AG20443 (cell line): Measurements from ENCODE around the gene MUC4.

ENCODE experiments used
- DNase-seq: peaks from one replicate; pipeline ENCODE4 v3.0.0; 2012; ENCODE audit warnings: low spot score, mixed read lengths

The MUC4 gene, protein sequence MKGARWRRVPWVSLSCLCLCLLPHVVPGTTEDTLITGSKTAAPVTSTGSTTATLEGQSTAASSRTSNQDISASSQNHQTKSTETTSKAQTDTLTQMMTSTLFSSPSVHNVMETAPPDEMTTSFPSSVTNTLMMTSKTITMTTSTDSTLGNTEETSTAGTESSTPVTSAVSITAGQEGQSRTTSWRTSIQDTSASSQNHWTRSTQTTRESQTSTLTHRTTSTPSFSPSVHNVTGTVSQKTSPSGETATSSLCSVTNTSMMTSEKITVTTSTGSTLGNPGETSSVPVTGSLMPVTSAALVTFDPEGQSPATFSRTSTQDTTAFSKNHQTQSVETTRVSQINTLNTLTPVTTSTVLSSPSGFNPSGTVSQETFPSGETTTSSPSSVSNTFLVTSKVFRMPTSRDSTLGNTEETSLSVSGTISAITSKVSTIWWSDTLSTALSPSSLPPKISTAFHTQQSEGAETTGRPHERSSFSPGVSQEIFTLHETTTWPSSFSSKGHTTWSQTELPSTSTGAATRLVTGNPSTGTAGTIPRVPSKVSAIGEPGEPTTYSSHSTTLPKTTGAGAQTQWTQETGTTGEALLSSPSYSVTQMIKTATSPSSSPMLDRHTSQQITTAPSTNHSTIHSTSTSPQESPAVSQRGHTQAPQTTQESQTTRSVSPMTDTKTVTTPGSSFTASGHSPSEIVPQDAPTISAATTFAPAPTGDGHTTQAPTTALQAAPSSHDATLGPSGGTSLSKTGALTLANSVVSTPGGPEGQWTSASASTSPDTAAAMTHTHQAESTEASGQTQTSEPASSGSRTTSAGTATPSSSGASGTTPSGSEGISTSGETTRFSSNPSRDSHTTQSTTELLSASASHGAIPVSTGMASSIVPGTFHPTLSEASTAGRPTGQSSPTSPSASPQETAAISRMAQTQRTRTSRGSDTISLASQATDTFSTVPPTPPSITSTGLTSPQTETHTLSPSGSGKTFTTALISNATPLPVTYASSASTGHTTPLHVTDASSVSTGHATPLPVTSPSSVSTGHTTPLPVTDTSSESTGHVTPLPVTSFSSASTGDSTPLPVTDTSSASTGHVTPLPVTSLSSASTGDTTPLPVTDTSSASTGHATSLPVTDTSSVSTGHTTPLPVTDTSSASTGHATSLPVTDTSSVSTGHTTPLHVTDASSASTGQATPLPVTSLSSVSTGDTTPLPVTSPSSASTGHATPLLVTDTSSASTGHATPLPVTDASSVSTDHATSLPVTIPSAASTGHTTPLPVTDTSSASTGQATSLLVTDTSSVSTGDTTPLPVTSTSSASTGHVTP (N-terminal part only)

DNA sequence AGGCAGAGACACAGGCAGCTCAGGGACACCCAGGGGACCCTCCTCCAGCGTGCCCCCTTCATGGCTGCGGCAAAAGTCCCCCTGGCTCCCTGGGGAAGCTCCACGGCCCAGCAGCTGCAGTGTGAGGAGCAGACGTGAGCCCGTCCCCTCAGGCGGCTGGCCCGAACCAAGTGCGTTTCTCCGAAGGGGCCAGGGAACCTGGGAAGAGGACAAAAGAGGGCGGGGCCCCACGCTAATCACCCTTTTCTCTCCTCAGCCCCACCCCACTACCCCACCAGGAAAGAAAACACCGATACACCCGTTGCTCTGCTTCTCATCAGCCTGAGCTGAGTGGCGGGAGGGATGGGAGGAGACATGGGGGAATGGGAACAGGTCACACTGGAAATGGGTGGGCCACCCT, at the start of gene MUC4:
Gene MUC4, minus strand, starts transcription at position 174 of the 400 bp plus-strand sequence. Its CDS starts 112 bp downstream, at position 62.
- DNase-seq = no peak

DNA sequence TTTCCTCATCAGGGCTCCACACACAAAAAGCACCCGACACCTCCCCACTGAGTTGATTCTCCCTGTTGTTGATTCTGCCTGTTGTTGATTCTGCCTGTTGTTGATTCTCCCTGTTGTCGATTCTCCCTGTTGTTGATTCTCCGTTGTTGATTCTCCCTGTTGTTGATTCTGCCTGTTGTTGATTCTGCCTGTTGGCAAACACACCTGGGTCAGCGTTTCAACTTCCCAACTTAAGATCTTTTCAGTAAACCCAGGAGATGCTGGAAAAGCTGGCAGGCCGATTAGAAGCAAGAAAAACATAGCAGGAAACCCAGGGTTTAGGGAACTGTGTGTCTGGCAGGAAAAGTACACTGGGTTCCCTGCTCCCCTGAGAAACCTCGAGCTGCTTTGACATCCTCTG, 48.7 kb upstream of the MUC4 start:
- DNase-seq = no peak

DNA sequence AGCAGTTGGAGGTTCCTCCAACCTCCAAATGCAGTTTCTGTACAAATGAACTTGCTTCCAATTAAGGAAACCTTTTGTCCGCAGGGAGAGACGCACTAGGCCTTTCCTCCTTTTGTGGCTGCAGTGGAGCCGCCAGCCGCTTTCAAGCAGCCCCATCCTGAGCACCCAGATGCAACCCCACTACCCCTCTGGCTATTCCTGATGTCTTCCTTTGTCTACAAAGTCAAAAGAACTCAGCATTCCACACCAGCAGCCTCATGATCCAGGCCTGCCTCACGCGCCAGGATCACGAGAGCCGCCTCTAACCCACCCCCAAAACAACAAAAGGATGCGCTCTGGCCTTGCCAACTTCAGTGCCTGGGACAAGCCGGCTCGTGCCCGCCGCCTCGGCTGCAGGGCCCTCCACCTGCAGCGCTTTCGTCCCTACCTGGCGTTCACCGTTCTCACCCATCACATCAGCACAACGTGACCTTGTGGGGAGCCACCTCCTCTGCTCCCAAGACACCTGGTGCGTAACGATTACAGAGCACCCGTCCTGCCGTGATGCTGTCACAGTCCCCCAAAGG, 48.2 kb upstream of the MUC4 start:
- no peak for DNase-seq

DNA sequence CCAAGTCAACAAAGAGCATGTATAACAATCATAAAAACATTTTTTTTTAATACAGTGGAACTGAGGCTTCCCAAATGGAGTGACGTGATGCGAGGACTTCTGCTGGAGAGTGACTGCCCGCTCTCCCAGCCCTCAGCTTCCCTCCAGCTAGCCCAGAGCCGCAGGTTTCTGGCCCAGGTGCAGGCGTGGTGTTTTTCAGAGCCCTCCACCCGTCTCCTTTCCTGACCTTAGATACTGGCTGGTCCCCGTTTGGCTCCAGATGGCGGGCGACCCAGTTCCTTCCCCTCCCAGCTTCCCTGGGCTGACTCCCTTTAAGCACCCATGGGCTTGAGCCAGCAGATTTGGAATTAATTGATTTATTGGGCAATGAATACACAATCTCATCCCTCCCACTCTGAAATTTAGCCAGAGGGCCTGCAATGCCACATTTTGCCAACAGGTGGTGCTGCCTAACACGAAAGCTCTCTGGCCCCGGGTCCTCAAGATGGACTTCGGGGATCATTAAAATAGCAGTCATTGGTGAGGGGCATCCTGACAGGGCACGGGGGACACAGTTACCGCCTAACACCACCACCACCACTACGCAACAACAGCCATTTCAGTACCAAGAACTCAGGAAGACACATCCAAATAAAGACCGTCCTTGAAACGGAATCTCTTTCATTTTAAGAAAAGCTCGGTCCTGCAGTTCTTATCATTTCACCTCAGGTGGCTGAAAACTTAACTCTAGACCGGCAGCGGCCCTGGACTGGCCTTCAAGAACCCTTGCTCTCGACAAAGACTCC, 47.5 kb upstream of the MUC4 start:
- peak; percentile 85 for DNase-seq

DNA sequence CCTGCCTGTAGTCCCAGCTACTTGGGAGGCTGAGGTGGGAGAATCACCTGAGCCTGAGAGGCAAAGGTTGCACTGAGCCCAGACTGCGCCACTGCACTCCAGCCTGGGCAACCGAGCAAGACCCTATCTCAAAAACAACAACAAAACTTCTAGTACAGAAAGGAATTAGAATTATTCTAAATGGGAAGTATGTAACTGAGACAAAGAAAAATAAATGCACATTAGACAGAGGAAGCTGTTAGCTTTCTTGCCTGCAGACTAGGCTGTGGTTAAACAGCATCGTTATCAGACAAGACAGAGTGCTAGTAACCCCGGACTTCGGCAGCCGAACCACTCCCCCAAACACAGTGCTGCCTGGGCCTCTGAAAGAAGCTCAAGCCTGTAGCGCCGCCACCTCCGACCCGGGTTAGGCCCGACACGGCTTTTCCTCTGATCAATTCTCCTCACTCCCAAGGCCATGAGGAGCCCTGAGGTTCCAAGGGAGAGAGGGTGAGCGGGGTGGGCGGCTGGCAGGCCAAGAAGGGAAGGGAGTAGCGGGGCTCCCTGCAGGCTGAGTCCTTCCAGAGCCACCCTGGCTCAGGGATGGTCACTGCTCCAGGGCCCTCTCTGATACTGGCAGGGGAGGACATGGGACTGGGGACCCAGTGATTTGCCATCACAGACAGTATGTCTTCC, 44.8 kb upstream of the MUC4 start:
- no peak for DNase-seq

DNA sequence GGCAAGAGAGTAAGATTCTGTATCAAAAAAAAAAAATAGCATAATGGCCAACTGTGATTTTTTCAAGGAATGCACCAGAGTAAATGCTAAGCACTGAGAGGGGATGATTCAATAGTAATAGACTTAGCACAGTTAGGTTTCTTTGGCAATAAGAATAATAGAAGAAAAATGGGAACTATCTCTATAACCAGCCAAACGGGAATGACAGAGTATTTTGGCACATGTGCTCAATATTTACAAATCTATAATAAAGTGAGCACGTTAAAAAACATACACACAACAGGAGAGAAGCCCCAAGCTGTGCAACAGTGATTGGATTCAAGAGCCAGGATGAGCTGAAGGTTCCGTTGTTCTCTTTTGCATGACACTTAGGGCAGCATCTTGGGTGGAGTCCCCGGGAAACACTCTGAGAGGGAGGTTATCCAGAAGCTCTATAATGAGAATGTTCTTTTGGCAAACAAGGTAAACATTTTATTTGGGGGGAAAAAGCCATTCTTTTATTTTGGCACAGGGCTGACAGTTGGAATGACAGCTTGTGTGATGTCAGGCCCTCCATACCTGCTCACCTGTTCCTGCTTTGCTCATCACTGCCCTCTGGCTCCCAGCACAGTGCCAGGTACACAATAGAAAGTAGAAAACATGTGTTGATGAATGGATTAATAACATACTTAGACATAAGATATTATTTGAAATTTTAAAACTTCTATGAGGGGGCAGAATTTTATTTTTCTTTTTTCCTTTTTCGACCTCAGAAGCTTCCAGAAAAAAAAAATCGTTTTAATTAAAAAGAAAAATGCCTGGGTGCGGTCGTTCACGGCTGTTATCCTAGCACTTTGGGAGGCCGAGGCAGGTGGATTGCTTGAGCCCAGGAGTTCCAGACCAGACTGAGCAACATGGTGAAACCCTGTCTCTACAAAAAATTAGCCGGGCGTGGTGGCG, 44.0 kb upstream of the MUC4 start:
- no peak for DNase-seq

DNA sequence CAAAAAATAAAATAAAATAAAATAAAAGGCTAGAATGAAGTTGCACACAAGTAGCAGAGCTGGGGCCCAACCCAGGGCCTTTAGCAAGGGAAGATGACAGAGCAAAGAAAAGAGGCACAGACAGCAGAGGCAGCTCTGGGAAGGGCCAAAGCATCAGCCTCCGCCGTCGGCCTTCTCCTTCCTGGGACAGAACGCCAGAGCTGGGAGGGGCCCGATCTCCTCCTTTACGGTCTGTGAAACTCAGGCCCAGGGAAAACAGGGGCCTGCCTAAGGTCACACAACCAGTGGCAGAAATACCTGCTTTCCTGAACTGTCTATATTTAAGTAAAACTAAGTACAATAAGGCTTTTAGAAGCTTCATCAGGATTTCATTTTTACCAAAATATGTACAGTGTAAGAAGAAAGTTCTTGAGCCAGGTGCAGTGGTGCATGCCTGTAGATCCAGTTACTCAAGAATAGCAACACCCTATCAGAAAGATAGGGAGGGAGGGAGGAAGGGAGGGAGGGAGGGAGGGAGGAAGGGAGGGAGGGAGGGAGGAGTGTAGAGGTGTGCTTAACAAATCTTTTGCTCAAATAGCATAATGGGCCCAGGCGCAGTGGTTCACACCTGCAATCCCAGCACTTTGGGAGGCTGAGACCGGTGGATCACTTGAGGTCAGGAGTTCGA, 43.0 kb upstream of the MUC4 start:
- no peak for DNase-seq

DNA sequence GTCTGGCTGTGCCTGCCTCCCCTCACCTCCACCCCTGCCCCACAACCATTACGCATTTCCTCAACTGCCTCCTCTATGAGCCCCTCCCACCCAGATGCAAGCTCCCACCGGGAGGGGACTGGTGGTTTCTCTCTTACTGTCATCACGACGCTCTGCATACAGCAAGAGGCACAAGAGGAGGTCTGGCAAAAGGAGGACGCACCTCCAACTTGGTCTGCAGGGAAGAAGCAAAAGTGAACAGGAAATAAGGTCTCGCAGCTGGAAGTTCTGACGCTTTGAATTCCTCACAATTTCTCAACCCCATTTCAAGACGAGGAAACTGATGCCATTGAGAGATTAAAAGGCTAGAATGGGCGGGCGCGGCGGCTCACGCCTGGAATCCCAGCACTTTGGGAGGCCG, 42.3 kb upstream of the MUC4 start:
- DNase-seq = no peak

DNA sequence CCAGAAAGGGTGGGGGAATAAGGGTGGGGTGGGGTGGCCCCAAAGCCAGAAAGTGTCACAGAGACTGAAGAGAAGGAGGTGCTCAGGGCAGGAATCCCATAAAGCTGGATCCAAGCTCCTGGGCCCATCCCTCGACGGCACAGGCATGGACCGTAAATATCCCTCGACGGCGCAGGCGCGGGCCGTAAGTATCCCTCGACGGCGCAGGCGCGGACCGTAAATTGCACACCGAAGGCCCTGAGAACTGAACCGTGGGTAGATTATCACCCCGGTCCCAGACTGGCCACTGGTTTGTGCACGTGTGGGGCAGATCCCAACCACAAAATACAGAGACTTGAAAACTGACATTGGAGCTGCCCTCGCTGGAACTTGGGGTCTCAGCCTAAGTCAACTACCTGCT, 41.3 kb upstream of the MUC4 start:
- DNase-seq = no peak

DNA sequence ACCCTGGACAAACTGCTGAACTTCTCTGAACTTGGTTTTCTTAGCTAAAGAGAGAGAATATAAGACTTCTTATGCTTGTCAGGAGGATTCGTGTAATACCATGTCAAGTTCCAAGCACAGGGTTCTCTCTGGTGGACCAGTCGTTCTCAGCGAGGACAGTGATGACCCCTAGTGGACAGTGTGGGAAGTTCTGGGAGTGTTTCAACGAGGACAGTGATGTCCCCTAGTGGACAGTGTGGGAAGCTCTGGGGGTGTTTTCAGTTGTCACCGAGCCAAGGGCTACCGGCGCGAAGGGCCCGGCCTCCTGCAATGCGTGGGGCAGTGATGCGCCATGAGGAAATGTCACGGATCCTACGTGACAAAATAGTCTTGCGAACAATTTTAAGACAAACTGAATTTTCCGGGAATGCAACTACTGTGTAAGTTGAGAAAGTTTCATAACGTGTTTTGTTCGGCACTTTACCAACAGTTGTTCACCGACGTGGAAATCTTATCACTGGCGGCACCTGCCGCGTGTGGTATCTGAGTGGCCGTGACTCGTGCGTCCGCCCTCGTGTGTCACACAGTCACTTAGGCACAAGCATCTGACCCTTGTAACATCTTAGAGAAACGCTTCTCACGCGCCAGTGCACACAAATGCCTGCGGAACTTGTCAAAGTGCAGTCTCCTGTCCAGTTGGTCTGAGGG, 39.3 kb upstream of the MUC4 start:
- DNase-seq = peak; percentile 94

DNA sequence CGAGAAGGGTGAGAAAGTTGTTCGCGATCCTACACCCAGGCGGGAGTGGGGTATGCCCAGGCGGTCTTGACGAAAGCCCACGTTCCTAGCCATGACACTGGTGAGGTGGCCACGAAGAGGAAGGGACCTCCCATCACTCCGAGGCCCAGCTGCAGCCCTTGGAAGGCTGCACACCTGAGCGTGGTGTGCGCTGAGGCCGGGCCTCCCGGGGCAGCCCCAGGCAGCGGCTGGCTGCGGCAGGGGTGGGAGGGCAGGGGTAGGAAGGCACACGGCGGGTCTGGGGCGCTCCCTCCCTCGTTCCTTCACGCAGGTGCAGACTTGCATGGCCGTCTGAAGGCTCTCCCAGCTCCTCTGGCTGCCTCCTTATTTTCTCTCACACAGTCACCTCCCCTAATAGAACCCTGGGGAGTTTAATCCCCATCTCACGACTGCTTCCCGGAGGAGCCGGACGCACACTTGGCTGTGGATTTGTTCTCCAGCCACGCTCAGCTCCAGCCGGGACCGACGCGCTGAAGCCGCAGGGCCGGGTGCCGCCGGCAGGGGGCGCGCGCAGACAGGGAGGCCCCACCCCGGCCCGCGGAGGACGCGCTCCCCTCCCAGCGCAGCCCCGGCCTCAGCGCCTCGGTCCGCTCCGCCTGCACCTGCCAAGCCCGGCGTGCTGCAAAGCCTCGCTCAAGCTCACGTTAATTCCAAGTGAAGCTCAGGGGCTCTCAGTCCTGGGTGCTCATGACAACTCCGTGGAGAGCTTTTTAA, 37.8 kb upstream of the MUC4 start:
- no peak for DNase-seq

DNA sequence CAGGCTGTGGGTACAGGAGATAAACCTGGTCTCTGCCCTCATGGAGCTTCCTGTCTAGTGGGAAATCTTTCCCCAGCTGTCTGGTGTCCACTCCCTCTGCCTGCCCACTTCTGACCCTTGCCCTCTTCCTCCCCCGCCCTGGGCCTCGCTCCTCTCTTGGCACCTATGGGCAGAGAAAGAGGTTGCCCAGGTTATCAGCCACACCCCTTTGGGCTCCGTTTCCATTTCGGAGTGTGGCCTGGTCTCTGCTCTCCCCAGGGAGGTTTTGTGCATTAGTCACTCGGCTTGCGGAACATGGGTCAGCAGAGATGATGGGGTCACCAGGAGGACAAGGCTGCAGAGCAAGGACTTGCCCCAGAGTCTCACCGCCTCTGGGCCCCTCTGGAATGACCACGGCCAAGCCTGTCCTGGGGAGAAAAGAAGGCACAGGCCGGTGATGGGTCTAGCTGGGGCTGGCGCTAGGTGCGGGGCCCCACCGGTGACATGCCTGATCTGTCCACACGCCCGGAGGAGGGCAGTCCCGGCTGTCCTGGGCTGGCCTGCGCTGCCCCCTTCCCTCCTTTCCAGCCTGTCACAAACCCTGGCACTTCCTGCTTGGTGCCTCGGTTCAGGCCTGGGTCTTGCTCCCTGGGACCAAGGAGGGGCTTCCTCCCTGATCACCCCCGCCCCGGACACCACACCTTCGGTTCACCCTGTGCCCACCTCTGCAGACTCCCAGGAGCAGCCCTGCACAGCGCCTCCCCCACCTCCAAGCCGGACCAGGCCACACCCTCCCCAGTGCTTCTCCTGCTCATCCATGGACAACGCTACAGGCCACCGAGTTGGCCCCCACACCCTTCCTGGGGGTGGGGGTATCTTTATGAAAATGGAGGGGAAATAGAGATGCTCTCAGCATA, 35.6 kb upstream of the MUC4 start:
- peak; percentile 21 for DNase-seq

DNA sequence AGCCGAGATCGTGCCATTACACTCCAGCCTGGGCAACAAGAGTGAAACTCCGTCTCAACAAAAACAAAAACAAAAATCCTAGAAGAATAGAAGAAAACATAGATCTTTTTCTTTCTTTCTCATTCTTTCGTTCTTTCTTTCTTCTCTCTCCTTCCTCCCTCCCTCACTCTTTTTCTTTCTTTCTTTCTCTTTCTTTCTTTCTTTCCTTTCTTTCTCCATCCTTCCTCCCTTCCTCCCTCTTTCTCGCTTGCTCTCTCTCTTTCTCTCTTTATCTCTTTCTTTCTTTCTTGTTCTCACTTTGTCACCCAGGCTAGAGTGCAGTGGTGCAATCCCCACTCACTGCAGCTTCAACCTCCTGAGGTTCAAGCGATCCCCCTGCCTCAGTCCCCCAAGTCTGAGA, 33.8 kb upstream of the MUC4 start:
- no peak for DNase-seq

DNA sequence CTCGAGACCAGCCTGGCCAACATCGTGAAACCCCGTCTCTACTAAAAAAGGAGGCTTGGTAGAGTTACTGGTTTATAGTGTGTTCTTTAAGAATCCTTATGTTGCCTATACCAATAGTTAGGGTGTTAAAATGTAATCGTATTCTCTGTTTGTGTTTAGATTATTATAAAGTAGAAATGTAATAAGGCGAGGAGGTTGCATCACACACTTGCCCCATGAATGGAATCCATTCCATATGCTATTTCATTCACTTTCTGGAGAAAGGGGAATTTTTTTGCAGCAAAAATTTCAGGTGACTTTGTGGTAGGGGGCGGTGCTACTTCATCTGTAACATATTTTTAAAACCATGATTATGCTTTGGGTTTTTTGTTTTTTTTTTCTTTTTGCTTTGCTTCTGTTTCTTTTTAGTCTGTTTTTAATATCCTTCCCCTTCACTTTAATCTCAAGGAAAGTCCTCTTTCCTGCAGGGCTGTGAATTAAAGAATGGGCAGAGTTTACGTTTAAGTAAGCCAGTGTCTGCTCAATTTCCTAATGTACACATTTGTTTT, 33.0 kb upstream of the MUC4 start:
- DNase-seq = no peak

DNA sequence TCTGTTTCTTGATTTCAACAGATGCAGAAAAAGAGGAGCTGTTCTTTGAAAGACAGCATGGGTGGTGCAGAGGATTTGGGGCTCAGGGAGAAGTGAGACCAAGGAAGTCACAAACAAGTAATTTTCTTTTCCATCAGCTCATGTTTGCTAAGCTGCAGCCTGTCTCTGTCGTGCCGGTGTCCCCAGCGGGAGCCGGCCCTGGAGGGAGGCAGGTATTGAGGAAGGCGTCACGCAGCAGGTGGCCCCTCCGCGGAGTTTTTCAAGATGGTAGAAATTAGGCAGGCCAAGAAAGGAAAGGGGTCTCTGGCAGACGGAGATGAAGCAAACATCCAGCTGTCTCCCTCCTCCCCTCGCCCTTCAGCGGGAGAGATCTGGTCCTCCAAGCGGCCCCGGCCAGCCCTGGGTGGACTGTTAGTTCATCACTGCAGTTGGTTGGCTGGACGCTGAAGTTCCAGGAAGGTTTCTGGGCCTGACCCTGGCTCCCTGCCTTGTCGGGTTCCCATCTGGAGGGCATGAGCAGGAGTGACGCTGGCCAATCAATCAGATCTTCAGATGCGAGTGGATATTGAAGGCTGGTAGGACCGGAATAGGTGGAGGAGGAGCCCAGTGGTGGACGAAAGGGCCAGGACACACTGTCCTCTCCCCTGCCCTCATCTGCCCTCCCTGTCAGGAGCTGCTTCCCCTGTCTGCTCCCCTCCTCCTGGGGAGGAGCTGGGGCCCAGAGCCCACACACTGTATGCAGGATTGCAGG, 27.7 kb upstream of the MUC4 start:
- no peak for DNase-seq
